Vagina (tissue), 2 donors: ENCODE data around the gene MTMR4.

Source experiments
- CTCF ChIP-seq, 3 experiments: fragments of 450-650 bp in 2 of 3; fragments of 200-600 bp in 1 of 3; sonication (generic) in 1 of 3; IDR thresholded peaks; one replicate each; pipeline ENCODE4 v1.5.1; 2017 to 2019; ENCODE audit warnings: antibody characterized with exemption in 3 of 3, mild to moderate bottlenecking in 2 of 3, moderate library complexity in 2 of 3
- POLR2A ChIP-seq, 2 donors: fragments of 450-650 bp; IDR thresholded peaks; one replicate each; pipeline ENCODE4 v1.6.1; 2017; ENCODE audit warnings: antibody characterized with exemption in 2 of 2, mild to moderate bottlenecking in 2 of 2, moderate library complexity in 2 of 2
- POLR2AphosphoS5 ChIP-seq, 2 donors: sonication (generic); formaldehyde crosslinking; IDR thresholded peaks; one replicate each; pipeline ENCODE4 v1.9.0; 2017; ENCODE audit warnings: antibody characterized with exemption in 2 of 2, mild to moderate bottlenecking in 2 of 2, low read depth in 1 of 2; ENCODE audit not compliant: insufficient read depth in 1 of 2

- no peak for TF ChIP-seq CTCF (IDR thresholded peaks at IDR 0.05)
- TF ChIP-seq POLR2AphosphoS5 (IDR thresholded peaks at IDR 0.05; ENCODE audit: insufficient read depth in 1 of 2, low read depth in 1 of 2), result no peak
- no peak for TF ChIP-seq POLR2A (IDR thresholded peaks at IDR 0.05)
Observed at GRCh38 chr17:58533616-58534188, 19.3 kb upstream of the MTMR4 start.
